Loucy (cell line): ENCODE measurements around the gene JADE2.

Source experiments
- H2AFZ ChIP-seq: fragments of 200-600 bp; sonication (generic); 2 replicates; pipeline ENCODE4 v1.6.0; 2016; ENCODE audit warnings: antibody characterized with exemption, mild to moderate bottlenecking, low read length, moderate library complexity
- H3F3A ChIP-seq: fragments of 200-600 bp; 2 replicates; pipeline ENCODE4 v1.6.0; 2016; ENCODE audit warnings: antibody characterized with exemption, low read depth, mild to moderate bottlenecking
- H3K27me3 ChIP-seq: fragments of 200-600 bp; sonication (generic); 2 replicates; pipeline ENCODE4 v1.6.1; 2014; ENCODE audit warnings: low read length, mild to moderate bottlenecking; ENCODE audit not compliant: insufficient read depth, poor library complexity, severe bottlenecking
- H3K36me3 ChIP-seq: fragments of 200-600 bp; sonication (generic); 2 replicates; pipeline ENCODE4 v1.6.1; 2016; ENCODE audit warnings: low read length; ENCODE audit not compliant: insufficient read depth
- H3K4me1 ChIP-seq: fragments of 200-600 bp; sonication (generic); 2 replicates; pipeline ENCODE4 v1.5.1; 2014; ENCODE audit warnings: low read length, mild to moderate bottlenecking; ENCODE audit not compliant: insufficient read depth, poor library complexity, severe bottlenecking
- H3K4me2 ChIP-seq: fragments of 200-600 bp; sonication (generic); 2 replicates; pipeline ENCODE4 v1.6.0; 2014; ENCODE audit warnings: antibody characterized with exemption, low read length, low read depth, mild to moderate bottlenecking; ENCODE audit not compliant: poor library complexity, severe bottlenecking
- H3K4me3 ChIP-seq: fragments of 200-600 bp; sonication (generic); 2 replicates; pipeline ENCODE4 v1.5.1; 2014; ENCODE audit warnings: low read length, mild to moderate bottlenecking, mixed read lengths; ENCODE audit not compliant: poor library complexity, severe bottlenecking
- H3K79me2 ChIP-seq: fragments of 200-600 bp; sonication (generic); 2 replicates; pipeline ENCODE4 v1.6.1; 2014; ENCODE audit warnings: low read length; ENCODE audit not compliant: insufficient read depth
- H3K9ac ChIP-seq: fragments of 200-600 bp; sonication (generic); 2 replicates; pipeline ENCODE4 v1.6.0; 2014; ENCODE audit warnings: mild to moderate bottlenecking, low read depth, low read length, moderate library complexity; ENCODE audit not compliant: poor library complexity, severe bottlenecking
- H3K9me2 ChIP-seq: fragments of 200-600 bp; sonication (generic); replicated peaks from 2 replicates; pipeline ENCODE4 v1.6.1; 2016; ENCODE audit warnings: low read depth, low read length, mixed read lengths
- H3K9me3 ChIP-seq: fragments of 200-600 bp; sonication (generic); 2 replicates; pipeline ENCODE4 v1.6.1; 2014; ENCODE audit warnings: mild to moderate bottlenecking, antibody characterized with exemption, low read length, low read depth; ENCODE audit not compliant: insufficient read depth
- H4K20me1 ChIP-seq: fragments of 200-600 bp; sonication (generic); 2 replicates; pipeline ENCODE4 v1.6.0; 2014; ENCODE audit warnings: antibody characterized with exemption, low read length, mild to moderate bottlenecking; ENCODE audit not compliant: insufficient read depth, poor library complexity, severe bottlenecking
- EZH2phosphoT487 ChIP-seq: fragments of 200-600 bp; IDR thresholded peaks from 2 replicates; pipeline ENCODE4 v1.6.1; 2018; ENCODE audit warnings: antibody characterized with exemption, mild to moderate bottlenecking, moderate library complexity, borderline replicate concordance
- TF ChIP-seq, protein P1 (sequence below): fragments of 200-600 bp; sonication (generic); conservative IDR thresholded peaks from 2 replicates; pipeline ENCODE4 v1.5.1; 2014; ENCODE audit warnings: mild to moderate bottlenecking, antibody characterized with exemption, low read length

The JADE2 gene

GRCh38 chr5:134569758-134570364 lies 44.4 kb downstream of the JADE2 start:
- no peaks in the 10 kb centered on the region for H3F3A ChIP-seq
- no peaks in the 10 kb centered on the region for H3K9me3 ChIP-seq
- peaks cover 64% of the 10 kb centered on the region; the same call in 1 of the 2 replicates for H3K36me3 ChIP-seq
- H3K79me2 ChIP-seq = no peaks in the 10 kb centered on the region
- no peaks in the 10 kb centered on the region for H3K27me3 ChIP-seq
- no peak overlapping the region for H3K4me2 ChIP-seq
- H4K20me1 ChIP-seq = no peaks in the 10 kb centered on the region
- H3K9me2 ChIP-seq = no peaks in the 10 kb centered on the region
- H3K9ac ChIP-seq = no peak overlapping the region
- H3K4me3 ChIP-seq = no peak overlapping the region
- TF ChIP-seq, protein P1, sequence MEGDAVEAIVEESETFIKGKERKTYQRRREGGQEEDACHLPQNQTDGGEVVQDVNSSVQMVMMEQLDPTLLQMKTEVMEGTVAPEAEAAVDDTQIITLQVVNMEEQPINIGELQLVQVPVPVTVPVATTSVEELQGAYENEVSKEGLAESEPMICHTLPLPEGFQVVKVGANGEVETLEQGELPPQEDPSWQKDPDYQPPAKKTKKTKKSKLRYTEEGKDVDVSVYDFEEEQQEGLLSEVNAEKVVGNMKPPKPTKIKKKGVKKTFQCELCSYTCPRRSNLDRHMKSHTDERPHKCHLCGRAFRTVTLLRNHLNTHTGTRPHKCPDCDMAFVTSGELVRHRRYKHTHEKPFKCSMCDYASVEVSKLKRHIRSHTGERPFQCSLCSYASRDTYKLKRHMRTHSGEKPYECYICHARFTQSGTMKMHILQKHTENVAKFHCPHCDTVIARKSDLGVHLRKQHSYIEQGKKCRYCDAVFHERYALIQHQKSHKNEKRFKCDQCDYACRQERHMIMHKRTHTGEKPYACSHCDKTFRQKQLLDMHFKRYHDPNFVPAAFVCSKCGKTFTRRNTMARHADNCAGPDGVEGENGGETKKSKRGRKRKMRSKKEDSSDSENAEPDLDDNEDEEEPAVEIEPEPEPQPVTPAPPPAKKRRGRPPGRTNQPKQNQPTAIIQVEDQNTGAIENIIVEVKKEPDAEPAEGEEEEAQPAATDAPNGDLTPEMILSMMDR = no peak
- TF ChIP-seq EZH2phosphoT487 = no peak
- H3K4me1 ChIP-seq = no peaks in the 10 kb centered on the region
- H2AFZ ChIP-seq = no peak overlapping the region

DNA sequence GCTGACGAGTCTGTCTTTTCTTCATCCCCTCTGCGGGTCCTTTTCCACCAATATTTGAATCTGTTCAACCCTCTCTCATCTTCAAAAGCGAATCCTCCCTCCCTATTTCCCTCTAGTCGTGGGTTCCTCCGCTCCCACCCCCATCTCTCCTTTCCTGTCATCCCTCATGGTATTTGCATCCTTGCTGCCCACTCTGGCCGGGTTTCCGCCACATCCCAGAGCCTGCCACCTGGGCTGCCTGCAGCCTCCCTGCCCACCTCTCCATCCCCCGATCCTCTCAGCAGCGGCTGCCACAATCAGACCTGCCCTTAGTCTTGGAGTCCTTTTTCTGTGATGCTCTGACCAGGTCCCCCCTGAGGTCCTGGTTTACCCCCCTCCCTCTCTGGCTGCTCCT lies 44.9 kb downstream of the JADE2 start:
- Histone ChIP-seq H3K9me3 (no peaks in the 10 kb centered on the region), H3F3A (no peaks in the 10 kb centered on the region), H4K20me1 (no peaks in the 10 kb centered on the region), H3K4me1 (no peaks in the 10 kb centered on the region), H3K4me3 (no peak overlapping the region), H2AFZ (no peak overlapping the region), H3K27me3 (no peaks in the 10 kb centered on the region), H3K9ac (no peak overlapping the region), H3K4me2 (no peak overlapping the region), H3K9me2 (no peaks in the 10 kb centered on the region), H3K79me2 (no peaks in the 10 kb centered on the region), H3K36me3 (peaks cover 63% of the 10 kb centered on the region; the same call in 1 of the 2 replicates)
- no peak for TF ChIP-seq EZH2phosphoT487
- TF ChIP-seq, protein P1 = no peak

DNA sequence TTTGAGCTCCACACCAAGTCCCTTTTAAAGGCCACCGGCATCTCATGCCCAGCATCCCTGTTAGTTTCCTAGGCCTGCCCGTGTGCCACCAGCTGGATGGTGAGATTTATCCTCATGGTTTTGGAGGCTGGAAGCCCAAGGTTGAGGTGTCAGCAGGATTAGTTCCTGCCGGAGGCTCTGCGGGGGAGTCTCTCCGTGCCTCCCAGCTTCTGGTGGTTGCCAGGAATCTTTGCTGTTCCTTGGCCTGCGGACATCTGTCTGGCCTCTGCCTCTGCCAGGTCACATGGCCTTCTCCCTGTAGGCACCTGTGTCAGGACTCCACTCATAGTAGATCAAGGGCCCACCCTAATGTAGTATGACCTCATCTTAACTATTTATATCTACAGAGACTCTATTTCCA lies 45.4 kb downstream of the JADE2 start:
- H3K36me3 ChIP-seq = peaks cover 63% of the 10 kb centered on the region; the same call in 1 of the 2 replicates

More for the DNA sequence above, 45.4 kb downstream of the JADE2 start:
- no peaks in the 10 kb centered on the region for H4K20me1 ChIP-seq
- H3F3A ChIP-seq = no peaks in the 10 kb centered on the region
- H3K79me2 ChIP-seq = no peaks in the 10 kb centered on the region
- H3K9me3 ChIP-seq = no peaks in the 10 kb centered on the region
- TF ChIP-seq EZH2phosphoT487 = no peak
- TF ChIP-seq, protein P1 = no peak
- no peak overlapping the region for H3K4me3 ChIP-seq
- H3K9ac ChIP-seq = no peak overlapping the region
- H3K4me2 ChIP-seq = no peak overlapping the region
- no peaks in the 10 kb centered on the region for H3K4me1 ChIP-seq
- H3K27me3 ChIP-seq = no peaks in the 10 kb centered on the region
- no peak overlapping the region for H2AFZ ChIP-seq
- no peaks in the 10 kb centered on the region for H3K9me2 ChIP-seq
